Measurements from ENCODE around the gene HOXC13.

The HOXC13 gene

DNA sequence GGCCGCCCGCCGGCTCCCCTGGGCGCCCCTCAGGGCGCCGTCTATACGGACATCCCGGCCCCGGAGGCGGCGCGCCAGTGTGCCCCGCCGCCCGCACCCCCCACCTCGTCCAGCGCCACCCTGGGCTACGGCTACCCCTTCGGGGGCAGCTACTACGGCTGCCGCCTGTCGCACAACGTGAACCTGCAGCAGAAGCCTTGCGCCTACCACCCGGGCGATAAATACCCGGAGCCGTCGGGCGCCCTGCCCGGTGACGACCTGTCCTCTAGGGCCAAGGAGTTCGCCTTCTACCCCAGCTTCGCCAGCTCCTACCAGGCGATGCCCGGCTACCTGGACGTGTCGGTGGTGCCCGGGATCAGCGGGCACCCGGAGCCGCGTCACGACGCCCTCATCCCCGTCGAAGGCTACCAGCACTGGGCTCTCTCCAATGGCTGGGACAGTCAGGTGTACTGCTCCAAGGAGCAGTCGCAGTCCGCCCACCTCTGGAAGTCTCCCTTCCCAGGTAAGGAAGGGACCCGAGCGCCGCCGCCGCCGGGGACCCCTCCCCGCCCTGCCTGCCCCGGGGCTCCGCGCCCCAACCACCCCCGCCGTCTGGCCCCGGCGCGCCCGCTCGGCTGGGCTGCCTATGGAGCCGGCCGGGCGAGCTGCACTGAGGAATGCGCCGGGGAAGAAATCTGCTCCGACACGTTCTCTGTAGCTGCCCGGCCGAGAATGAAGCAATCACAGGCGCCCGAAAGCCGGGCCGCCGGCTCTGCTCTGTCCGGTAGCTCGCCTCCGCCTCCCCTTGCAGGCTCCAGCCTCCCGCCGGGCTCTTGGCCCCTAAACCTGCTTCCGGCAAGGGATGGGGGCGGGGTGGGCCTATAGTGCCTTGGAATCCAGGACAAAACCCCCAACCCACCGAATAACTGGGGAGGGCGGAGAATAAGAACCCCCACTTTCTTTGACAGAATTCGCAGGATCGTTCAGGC is 794 bp downstream of the HOXC13 start:
- DNase-seq, result no peak

DNA sequence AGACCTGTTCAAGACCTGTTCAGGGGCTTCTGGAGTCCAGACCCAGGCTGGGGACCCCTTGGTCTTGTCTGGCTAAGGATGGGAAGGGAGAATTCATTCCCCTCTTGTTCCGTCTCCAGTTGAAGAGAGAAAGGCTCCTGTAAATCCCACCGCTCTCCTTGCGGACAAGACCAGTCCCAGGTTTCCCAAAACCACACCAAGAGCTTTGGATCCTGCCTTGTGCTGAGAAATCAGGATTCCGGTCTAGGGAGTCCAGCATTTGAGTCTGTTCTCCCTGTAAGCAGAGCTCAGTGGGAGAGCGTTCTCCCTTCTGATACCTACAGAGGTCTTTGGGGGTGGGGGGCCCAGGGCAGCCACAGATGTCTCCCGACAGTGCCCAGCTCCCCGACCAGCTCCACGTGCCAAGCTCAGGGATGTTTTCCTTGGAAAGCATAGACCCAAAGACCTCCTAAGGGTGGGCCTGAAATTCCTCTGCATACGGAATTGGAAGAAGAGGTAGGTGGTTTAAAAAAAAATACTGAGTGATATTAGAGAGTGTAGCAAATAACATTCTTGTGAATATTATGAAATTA is 1.9 kb downstream of the HOXC13 start:
- no peak for DNase-seq

- DNase-seq, result no peak
Measured at GRCh38 chr12:53941187-53941586, 2.6 kb downstream of the HOXC13 start.

- no peak for DNase-seq
Measured at GRCh38 chr12:53941750-53942149, 3.1 kb downstream of the HOXC13 start.

DNA sequence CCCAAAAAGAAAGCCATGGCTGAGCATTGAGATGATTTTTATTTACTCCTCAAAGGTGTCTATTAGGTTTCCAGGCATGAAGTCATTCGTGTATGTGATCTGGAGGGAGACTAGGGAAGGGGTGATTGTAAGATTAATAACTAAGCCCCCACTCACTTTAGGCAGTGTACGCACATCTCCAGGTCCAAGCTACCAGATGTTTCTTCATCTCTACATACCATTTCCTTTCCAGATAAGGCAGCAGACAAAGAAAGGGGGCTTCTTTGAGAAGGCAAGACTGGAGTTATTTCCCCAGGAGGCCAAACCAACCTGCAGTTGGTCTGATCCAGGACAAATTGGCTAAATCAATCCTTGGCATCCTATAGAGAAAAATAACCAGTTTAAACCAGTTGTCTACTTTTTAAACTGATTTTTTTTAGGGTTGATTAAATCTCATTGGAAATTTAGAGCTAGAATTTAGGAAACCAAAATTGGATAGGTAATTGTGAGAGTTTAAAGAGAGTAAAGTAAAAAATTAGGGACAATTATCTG is 3.9 kb downstream of the HOXC13 start:
- DNase-seq, result no peak

- DNase-seq, result no peak
Measured at GRCh38 chr12:53944209-53944608, 5.6 kb downstream of the HOXC13 start.

GRCh38 chr12:53944907-53945847 is 6.5 kb downstream of the HOXC13 start:
- DNase-seq, result no peak

- DNase-seq, result no peak
Measured at GRCh38 chr12:53947743-53948142, 9.1 kb downstream of the HOXC13 start.

- no peak for DNase-seq
Measured at GRCh38 chr12:53948650-53949593, 10.3 kb downstream of the HOXC13 start.

GRCh38 chr12:53949631-53950436 is 11.2 kb downstream of the HOXC13 start:
- DNase-seq, result peak; percentile 59

GRCh38 chr12:53950437-53950773 is 11.8 kb downstream of the HOXC13 start:
- no peak for DNase-seq

GRCh38 chr12:53950789-53951576 is 12.4 kb downstream of the HOXC13 start:
- no peak for DNase-seq

- DNase-seq, result no peak
Measured at GRCh38 chr12:53951577-53952334, 13.1 kb downstream of the HOXC13 start.

DNA sequence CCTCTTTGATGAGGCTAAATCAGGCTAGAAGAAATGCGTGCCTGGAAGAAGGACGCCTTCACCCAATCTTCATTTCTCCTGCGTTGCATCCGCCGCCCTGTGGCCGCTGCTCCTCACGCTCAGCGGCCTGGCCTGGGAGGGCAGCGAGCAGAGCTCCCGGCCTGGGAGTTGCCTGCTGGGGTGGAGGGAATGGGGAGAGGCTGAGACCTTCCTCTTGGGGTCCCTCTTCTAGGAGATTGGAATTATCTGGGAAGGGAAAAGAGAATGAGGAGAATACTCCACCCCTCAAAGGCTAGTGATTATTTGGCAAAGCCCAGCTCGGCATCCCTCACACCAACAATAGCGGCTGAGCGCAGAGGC is 13.7 kb downstream of the HOXC13 start:
- no peak for DNase-seq

GRCh38 chr12:53952871-53953734 is 14.5 kb downstream of the HOXC13 start:
- DNase-seq, result no peak

- no peak for DNase-seq
Measured at GRCh38 chr12:53953831-53954693, 15.4 kb downstream of the HOXC13 start.

GRCh38 chr12:53954694-53955035 is 16.0 kb downstream of the HOXC13 start, which contains the start of gene HOXC12:
Gene HOXC12 (plus strand): TSS chr12:53954903. CDS start chr12:53954930, 27 bp downstream.
- no peak for DNase-seq

Measured in NCI-H1105 (cell line).